ENCODE results near the gene MSI2.

GRCh38 chr17:57567251-57567650 lies 310.9 kb downstream of the MSI2 start:
- TF ChIP-seq ELF4 (IDR thresholded peaks at IDR 0.05) (no peak), NFRKB (IDR thresholded peaks at IDR 0.05) (no peak), SP1 (IDR thresholded peaks at IDR 0.05) (no peak), SUZ12 (IDR thresholded peaks at IDR 0.05) (no peak), TARDBP (IDR thresholded peaks at IDR 0.05) (no peak)

All from HEK293T (cell line).